ENCODE measurements around the gene PRSS22.

Gene PRSS22

DNA sequence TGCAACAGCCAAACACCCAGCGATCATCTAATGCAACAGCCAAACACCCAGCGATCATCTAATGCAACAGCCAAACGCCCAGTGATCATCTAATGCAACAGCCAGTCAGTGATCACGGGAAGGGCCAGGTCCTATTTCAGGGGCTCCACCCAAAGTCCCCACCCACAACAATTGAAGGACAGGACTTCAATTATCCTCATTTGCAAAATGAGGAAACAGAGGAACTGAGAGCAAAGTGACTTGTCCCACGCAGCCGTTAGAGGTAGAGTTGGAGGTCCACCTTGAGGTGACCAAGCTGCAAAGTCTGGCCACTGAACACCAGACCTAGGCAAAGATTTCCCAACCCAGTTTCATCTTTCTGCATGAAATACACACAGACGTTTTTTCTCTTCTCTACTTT lies 24.2 kb downstream of the PRSS22 start:
- H3K4me3 ChIP-seq (ENCODE audit: low read length) = no peak overlapping the region
- no peak for TF ChIP-seq ZNF274 (IDR thresholded peaks at IDR 0.05; ENCODE audit: low read depth, low read length)

DNA sequence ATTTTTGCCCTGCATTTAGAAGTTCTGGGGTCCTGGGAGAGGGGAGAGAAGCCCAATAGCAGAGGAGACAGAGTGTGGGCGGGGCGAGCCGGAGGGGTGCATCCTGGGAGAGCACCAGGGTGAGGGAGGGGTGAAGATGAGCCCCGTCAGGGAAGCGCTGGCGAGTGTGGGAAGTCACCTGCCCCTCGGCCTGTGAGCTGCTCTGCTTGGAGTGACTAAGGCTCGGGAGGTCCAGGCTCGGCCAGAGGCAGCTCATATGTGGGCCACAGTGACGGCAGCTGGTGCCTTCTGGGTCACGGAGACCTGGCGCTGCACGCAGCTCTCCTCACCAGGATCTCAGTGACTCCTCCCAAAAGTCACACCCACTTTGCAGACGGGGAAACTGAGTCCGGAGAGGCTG lies 26.8 kb downstream of the PRSS22 start:
- no peak overlapping the region for H3K4me3 ChIP-seq (ENCODE audit: low read length)
- TF ChIP-seq ZNF274 (IDR thresholded peaks at IDR 0.05; ENCODE audit: low read depth, low read length) = no peak

DNA sequence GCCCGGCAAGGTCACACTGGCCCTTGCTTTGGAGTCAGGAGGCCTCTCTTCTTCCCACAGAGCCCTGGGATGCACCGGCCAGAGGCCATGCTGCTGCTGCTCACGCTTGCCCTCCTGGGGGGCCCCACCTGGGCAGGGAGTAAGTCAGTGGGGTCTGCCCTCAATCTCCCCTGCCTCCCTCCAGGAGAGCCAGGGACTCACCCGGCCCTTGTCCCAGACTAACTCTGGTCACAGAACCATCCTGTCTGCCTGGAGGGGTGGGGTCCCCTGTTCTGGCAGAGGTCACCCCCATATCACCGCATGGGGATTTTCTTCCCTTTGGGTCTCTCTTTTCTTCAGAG lies 27.6 kb downstream of the PRSS22 start:
- no peak for TF ChIP-seq ZNF274 (IDR thresholded peaks at IDR 0.05; ENCODE audit: low read depth, low read length)

DNA sequence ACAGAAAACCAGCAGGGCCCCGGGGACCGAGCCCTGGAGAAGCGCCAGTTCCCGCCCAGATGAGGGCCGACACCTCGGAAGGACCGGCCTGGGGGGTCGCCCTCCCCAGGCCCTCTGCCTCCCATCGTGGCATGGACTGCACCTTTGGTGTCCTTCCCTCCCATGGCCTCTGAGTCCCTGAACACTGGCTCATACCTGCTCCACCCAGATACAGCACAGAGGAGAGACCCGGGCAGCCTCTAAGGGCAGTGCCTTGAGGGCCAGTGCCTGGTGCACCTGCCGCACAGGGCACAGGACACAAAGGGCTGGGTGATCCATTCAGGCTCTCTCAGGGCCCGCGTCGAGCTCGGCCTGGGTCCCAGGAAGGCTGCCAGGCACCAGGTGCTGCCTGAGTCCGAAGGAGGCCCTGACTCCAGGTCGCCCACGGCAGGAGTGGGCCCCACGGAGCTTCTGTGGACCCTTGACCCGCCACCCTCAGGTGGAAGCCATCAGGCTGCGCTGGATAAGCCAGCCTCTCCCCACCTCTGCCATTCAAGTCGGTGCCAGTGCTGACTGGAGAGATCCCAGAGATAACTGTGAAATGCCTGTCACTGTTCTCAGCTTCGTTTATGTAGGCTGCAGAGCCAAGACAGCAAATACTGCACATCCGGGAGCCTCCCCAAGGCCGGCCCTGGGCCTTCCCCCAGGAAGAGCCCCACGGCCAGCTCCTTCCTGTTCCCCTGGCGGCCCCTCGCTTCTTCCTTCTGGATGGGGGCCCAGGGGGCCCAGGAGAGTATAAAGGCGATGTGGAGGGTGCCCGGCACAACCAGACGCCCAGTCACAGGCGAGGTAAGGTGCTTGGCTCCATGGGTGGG lies 28.2 kb downstream of the PRSS22 start, which contains the start of gene ZG16B:
Gene ZG16B, plus strand, starts transcription at position 803 of the 854 bp plus-strand sequence. CDS start 139 bp downstream, outside the sequence.
- no peak within 1 kb of the TSS; the same call in 1 of the 2 replicates for H3K4me3 ChIP-seq (ENCODE audit: low read length)
- TF ChIP-seq ZNF274 (IDR thresholded peaks at IDR 0.05; ENCODE audit: low read depth, low read length) = no peak

More for the DNA sequence above, 27.6 kb downstream of the PRSS22 start:
- no peak overlapping the region; the same call in 1 of the 2 replicates for H3K4me3 ChIP-seq (ENCODE audit: low read length)

DNA sequence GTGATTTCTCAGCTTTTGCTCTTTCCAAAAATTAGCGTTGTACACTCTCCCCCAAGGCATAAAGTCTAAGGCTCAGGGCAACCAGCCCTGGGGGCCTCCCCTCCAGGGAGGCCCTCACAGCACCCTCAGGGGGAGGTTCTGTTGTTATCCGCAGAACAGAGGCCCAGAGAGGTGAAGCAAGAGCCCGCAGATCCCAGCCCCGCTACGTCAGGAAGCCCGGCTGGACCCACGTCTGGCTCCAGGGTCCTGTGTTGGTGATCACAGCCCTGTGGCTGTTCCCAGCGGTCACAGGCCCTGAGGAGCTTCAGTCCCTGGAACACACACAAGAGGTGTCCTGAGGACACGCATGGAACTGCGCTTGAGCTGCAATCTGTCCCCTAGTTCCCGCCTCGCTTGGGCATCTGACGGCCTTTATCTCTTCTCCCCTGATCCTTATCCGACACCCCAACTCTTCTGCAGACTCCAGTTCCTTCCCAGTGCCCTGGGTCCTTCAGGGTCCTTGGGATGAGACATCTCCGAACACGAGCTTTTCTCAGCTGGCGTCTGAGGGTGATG lies 29.0 kb downstream of the PRSS22 start:
- no peak for TF ChIP-seq ZNF274 (IDR thresholded peaks at IDR 0.05; ENCODE audit: low read depth, low read length)
- no peak overlapping the region for H3K4me3 ChIP-seq (ENCODE audit: low read length)

DNA sequence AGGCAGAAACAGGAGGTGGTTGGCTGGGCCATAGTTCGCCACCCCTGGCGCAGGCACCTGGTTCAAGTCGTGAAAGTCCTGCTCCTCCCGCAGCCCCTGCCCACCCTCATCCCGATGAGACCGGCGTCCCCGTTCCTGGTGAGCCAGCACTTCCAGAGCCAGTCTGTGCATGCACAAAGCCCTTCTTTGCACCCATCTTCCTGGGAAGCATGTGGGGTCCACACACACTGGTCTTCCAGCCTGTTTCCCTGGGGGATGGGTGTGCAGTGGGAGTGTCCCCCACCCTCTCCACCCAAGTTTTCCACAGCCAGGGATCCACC lies 29.5 kb downstream of the PRSS22 start:
- no peak for TF ChIP-seq ZNF274 (IDR thresholded peaks at IDR 0.05; ENCODE audit: low read depth, low read length)

DNA sequence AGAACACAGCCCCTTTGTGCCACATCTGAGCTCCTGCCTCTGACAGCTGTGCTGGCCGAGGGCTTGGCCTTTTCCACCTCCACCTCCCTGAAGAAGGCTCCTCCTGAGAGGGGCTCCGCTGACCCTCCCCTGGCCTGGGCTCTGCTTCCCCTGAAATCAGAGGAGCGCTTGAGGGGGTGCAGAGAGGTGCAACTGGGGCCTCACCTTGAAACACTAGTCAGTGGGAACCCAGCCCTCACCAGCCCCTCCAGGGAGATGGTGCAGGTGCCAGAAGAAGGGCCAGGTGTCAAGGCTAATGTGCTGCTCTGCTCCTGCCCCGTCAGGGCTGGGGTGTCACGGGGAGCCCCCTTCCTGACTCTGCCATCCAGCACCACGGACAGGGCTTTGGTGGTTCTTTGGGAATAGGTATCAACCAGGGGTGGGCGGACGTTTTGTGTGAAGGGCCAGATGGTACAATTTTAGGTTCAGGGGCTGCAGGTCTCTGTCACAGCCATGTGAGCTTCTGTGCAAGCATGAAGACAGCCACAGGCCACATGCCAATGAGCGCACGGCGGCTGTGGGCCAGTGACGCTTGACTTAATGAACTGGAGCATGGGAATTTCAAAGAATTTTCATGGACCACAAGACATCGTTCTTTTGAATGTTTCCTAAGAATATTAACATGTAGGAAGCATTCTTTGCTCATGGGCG lies 30.0 kb downstream of the PRSS22 start:
- no peak overlapping the region for H3K4me3 ChIP-seq (ENCODE audit: low read length)

More for the DNA sequence above, 29.5 kb downstream of the PRSS22 start:
- no peak overlapping the region for H3K4me3 ChIP-seq (ENCODE audit: low read length)

DNA sequence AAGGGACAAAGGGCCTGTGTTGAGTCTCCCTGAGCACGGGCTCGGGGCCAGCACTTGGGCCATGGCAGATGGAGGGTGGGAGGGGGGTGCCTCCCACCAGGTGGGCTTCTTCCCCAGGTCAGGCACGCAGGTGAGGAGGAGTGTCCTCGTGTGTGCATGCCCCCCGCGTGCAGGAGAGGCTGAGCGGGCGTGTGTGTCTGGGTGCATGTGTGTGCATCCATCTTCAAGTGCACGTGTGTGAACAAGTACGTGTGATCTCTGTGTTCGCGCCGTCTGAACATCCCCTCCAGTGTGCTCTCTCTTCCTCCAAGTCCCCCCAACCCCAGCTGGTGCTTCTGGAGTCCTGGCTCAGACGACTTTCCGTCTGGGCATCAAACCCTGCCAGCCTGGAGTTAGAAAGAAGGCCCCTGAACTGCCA lies 30.6 kb downstream of the PRSS22 start:
- no peak overlapping the region for H3K4me3 ChIP-seq (ENCODE audit: low read length)
- TF ChIP-seq ZNF274 (IDR thresholded peaks at IDR 0.05; ENCODE audit: low read depth, low read length) = no peak

More for the DNA sequence above, 30.0 kb downstream of the PRSS22 start:
- TF ChIP-seq ZNF274 (IDR thresholded peaks at IDR 0.05; ENCODE audit: low read depth, low read length) = no peak

DNA sequence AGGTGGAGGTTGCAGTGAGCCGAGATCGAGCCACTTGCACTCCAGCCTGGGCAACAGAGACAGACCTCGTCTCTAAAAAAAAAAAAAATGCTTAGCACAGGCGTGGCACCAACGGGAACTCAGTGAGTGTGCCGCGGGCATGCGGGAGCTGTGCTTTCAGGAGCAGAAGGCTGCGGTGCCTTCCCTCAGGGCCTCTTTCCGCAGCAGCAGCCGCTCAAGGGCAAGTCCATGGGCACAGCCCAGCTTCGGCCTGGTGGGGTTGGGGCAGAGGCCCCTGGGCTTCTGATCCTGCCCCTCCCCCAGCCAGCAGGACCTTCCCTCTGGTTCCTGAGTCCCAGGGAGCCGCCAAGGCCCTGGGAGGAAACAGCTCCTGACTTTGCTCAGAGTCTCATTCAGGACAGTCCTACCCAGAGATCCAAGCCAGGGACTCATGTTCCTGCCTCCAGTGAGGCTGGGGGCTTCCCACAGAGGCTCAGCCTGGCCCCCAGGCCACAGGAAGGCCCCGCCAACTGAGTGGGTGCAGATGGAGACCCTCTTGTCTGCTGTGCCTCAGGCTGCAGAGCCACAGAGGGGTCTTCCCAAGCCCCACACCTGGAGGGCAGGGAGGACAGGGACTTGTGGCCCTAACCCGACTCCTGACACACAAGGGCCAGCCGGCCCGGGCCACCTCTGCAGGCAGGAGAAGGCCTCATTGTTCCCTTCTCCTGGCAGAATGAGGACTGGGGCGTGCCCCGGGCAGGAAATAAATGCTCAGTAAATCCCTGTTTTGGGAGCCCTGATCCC lies 31.2 kb downstream of the PRSS22 start:
- H3K4me3 ChIP-seq (ENCODE audit: low read length) = no peak overlapping the region
- TF ChIP-seq ZNF274 (IDR thresholded peaks at IDR 0.05; ENCODE audit: low read depth, low read length) = no peak

DNA sequence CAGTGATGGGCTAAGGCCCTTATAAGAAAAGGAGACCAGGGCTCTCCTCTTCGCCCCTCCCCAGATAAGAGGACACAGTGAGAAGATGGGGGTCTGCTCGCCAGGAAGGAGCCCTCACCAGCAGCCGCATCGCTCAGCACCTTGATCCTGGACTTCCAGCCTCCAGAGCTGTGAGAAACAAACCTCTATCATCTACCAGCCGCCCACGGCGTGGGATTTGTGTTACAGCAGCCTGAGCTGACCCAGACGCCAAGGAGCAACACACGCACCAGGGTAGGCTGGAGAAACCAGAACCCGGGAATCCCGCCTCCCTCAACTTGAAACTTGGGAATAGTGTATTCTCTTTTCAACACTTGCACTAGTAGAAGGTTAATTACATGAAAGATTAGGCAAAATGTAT lies 32.1 kb downstream of the PRSS22 start:
- TF ChIP-seq ZNF274 (IDR thresholded peaks at IDR 0.05; ENCODE audit: low read depth, low read length) = no peak
- H3K4me3 ChIP-seq (ENCODE audit: low read length) = no peak overlapping the region

DNA sequence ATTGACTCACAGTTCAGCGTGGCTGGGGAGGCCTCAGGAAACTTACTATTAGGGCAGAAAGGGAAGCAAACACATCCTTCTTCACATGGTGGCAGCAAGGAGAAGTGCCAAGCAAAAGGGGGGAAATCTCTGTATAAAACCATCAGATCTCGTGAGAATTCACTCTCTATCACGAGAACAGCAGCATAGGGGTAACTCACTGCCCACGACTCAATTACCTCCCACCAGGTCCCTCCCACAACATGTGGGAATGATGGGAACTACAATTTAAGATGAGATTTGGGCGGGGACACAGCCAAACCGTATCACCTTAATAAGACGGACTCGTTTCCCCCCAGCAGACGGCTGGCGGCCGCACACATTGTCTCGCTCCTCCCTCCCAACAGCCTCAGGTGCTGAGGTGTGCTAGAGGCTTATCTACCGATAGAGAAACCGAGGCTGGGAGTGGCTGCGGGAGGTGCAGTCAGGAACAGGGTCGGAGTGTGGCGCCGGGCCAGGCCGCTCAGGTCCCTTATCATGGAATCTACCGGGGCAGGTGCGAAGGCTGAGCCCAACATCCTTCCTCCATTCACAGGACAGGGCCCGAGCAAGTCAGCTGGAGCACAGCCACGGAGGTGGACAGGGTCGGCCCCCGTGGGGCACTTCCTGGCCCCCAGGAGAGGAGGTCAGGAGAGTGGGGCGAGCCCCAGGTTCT lies 32.8 kb downstream of the PRSS22 start:
- no peak overlapping the region for H3K4me3 ChIP-seq (ENCODE audit: low read length)
- no peak for TF ChIP-seq ZNF274 (IDR thresholded peaks at IDR 0.05; ENCODE audit: low read depth, low read length)

DNA sequence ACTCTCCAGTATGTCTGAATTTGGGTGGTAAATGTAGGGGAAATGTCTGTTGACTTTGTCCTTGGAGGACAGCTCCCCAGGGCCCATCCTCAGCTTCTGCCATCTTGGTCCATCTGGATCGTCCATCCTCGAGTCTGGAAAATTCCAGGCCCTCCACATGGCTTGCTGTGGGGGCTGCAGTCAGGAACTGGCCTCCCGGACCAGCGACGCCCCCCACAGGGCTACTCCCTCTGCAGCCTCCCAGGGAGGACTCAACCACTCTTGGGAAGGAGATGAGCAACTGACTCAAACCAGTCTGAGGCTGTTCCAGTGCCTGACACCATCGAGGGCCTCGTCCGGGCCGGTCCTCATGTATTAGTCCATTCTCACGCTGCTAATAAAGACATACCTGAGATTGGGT lies 33.3 kb downstream of the PRSS22 start:
- no peak overlapping the region for H3K4me3 ChIP-seq (ENCODE audit: low read length)
- no peak for TF ChIP-seq ZNF274 (IDR thresholded peaks at IDR 0.05; ENCODE audit: low read depth, low read length)

DNA sequence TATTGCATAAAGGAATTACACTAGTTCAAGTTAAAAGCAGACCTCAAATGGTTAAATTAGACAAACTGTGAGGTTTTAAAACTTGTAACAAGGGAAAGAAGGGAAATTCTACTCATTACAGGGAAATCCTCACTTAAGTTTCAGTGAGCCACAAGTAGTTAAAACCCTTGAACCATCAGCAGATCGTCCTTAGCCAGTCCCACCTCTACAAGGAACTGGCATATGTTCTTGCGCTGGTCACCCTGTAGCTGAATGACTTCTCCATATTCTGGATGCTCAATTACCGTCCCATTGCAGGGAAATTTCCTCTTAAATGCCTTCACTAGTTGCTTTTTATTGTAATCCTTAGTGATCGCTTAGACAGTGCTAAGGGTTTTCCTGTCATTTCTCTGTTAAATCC lies 35.5 kb downstream of the PRSS22 start:
- TF ChIP-seq ZNF274 (IDR thresholded peaks at IDR 0.05; ENCODE audit: low read depth, low read length) = no peak
- no peak overlapping the region for H3K4me3 ChIP-seq (ENCODE audit: low read length)

DNA sequence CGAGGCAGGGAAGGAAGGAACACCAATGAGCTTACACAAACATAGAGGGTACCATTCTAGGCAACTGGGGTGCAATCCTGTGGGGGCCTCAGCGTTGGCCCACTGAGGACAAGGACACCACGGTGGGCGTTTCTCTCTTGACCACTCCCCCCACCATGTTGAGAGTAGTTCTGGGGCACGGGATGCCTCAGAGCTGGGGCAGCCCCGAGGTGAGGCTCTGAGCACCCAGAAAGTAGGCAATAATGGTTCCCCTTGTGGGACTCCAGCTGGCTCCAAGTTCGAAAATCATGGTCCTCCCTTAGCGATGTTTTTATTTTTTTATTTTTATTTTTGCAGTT lies 35.8 kb downstream of the PRSS22 start:
- no peak overlapping the region for H3K4me3 ChIP-seq (ENCODE audit: low read length)

More for the DNA sequence above, 35.8 kb downstream of the PRSS22 start:
- no peak for TF ChIP-seq ZNF274 (IDR thresholded peaks at IDR 0.05; ENCODE audit: low read depth, low read length)
